ENCODE results near the gene TRAPPC2L.

Gene TRAPPC2L

DNA sequence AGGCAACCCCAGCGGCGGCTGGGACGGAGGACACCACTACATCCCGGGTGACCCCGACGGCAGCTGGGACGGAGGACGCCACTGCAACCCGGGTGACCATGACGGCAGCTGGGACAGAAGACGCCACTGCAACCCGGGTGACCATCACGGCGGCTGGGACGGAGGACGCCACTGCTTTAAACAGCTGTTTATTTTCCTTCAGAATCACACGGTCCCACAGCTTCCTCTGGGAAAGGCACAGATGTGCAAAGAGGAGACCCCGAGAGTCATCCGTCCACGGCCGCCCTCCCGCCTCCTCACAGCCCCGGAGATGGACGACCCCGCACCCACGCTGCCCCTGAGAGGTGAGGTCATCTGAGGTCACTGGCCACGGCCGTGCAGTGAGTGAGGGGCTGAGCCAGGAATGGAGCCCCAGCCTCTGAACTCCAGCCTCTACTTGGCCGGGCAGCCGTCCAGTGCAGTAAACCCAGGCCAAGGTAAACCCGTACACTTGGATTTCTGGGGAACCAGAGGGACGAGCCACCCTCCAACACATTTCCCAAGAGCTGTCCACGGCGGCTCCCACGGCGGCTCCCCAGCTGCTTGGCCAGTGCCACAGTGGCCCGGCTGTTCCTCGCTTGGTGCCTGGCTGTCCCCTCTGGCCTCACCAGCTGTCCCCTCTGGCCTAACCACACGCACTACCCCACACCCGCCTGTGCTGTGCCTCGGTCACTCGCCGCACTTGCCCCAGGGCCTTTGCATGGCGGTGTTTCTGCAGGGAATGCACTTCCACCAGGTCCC, 52.7 kb downstream of the TRAPPC2L start:
- no peak for DNase-seq (ENCODE audit: low read depth, low spot score)

DNA sequence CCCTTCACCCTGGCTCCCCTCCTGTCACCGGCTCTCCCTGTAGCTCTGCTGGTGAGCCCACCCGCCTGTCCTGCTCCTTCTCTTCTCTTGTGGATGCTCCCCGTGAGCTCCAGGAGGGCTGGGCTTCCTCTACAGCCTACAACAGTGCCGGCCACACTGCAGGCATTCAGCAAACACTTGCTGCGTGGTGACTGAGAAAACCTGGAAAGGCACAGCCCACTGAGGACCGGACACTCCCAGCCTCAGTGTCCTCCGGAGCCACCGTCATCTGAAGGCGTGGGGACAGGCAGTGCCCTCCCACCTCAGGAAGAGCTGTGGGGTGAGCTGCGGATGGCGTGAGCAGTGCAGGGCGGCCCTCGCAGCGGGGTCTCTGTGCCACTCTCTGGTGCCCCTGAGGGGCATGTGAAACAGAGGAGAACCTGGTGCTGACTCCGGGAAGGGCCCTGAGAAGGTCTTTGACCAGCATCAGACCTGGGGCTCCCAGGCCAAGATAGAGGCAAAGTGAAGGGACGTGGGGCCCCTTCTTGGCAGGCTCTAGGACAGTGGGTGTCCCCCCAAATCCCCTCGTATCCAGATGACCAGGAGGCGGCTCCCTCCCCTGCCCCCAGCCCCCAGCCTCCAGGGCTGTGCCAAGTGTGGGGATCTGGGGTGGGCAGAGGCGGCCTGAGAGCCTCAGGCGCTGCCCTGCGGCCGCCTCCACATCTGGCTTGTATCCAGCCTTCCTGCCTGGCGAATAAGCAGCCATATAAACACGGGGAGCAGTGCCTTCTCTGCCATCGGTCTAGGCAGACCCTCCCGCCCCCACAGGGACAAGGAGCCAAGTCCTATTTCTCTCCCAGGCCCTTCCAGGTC, 53.6 kb downstream of the TRAPPC2L start:
- no peak for DNase-seq (ENCODE audit: low read depth, low spot score)

- DNase-seq (ENCODE audit: low read depth, low spot score) = no peak
Measured at GRCh38 chr16:88911136-88911945, 54.4 kb downstream of the TRAPPC2L start.

DNA sequence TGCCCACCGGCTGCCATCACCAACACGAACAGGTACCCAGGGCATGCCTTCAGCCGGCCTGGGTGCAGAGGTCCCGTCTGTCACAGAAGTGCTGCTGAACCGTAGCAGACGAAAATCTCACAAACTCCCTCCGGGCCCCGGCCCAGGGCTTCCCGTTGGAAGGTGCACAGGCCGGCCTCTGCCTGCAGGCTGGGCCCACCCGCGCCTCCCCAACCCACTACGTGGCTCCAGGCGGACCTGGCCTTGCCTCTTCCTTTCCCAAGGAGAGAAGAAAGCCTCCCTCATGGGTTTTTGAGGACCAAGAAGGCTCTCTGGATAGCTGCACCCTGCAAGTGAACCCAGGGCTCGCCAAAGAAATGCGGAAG, 55.0 kb downstream of the TRAPPC2L start:
- no peak for DNase-seq (ENCODE audit: low read depth, low spot score)

Measured in ELF-1 (cell line).